GM12875 (cell line): ENCODE measurements around the gene DDOST.

ENCODE experiments used
- H3K4me3 ChIP-seq: one replicate; pipeline ENCODE4 v1.5.1; 2011; ENCODE audit warnings: low read depth, low read length, control low read depth
- CTCF ChIP-seq: IDR thresholded peaks from 2 replicates; pipeline ENCODE4 v1.5.1; 2011; ENCODE audit warnings: low read depth, mild to moderate bottlenecking, control low read depth, inconsistent platforms, low read length, moderate library complexity, borderline replicate concordance; ENCODE audit not compliant: insufficient read depth

The DDOST gene

GRCh38 chr1:20705203-20705755, 44.1 kb upstream of the DDOST start:
- H3K4me3 ChIP-seq = no peak overlapping the region
- no peak for TF ChIP-seq CTCF

GRCh38 chr1:20704390-20705202, 43.4 kb upstream of the DDOST start:
- no peak for TF ChIP-seq CTCF

GRCh38 chr1:20703124-20703756, 42.1 kb upstream of the DDOST start:
- no peak for TF ChIP-seq CTCF
- no peak overlapping the region for H3K4me3 ChIP-seq

More at GRCh38 chr1:20704390-20705202, 43.4 kb upstream of the DDOST start:
- no peak overlapping the region for H3K4me3 ChIP-seq

GRCh38 chr1:20702416-20702815, 41.2 kb upstream of the DDOST start:
- TF ChIP-seq CTCF = peak; percentile 41
- H3K4me3 ChIP-seq = no peak overlapping the region

- TF ChIP-seq CTCF = no peak
- no peak overlapping the region for H3K4me3 ChIP-seq
Measured at GRCh38 chr1:20701847-20702246, 40.7 kb upstream of the DDOST start.

GRCh38 chr1:20701446-20701845, 40.3 kb upstream of the DDOST start:
- TF ChIP-seq CTCF = no peak
- no peak overlapping the region for H3K4me3 ChIP-seq
